HG03280 (cell line): ENCODE data around the gene GSG1.

Experiments
- ATAC-seq: cut with Tn5 transposase; IDR thresholded peaks from one replicate; pipeline ENCODE4 v1.9.1; 2021; ENCODE audit warnings: mild to moderate bottlenecking, moderate library complexity; ENCODE audit not compliant: unreplicated experiment

Gene GSG1

DNA sequence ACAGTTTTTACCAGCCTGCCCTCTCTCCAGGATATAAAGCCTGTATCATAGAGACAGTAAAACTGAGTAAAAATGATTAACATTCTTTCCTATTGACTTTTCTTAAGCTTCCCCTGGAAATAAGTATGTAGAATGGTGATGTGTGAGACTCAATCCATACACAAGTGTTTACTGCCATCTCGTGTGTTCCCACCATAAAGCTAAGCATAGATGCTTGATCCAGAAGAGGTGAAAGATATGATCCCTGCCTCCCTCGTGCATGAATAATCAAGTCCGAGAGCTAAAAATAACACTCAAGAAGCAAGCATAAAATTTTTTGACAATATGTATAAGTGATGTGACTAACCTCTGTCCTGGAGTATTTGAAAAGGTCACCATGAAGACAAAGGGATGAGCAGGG, 16.9 kb upstream of the GSG1 start:
- no peak for ATAC-seq

DNA sequence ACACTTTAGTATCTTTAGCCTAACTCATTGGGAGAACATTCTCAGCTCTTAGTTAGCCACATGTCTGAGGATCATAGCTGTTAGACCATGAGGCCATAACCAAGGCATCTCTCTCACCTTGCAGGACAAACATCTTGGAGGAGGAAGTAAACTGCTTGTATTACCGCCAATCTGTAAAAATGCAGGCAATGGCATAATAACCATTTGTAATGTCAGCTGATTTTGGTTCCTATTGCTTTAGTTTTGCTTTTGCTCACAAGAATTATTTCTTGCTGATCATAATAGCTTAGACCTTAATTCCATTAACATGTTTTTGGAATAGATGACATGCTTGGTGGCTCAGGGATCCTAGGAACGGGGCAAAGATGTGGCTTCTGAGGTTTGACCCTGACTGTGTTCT, 16.4 kb upstream of the GSG1 start:
- ATAC-seq: no peak

DNA sequence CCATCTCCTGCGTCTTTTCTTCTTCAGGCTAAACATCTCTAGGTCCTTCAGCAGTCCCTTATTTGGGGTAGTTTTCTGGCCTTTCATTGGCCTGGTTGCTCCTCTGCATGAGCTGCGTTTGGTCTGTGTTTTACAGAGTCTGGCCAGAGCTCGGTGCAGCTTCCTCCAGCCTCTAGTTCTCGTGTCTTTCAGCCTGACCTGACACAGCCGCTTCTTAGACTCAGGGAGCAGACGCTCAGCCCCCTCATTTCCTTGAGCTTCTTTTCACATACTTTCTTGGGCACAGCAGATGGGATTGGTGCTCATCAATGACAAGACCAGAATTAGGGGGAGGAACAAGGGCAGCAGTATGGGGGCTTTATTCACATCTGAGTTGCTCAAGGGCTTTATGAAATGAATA, 13.6 kb upstream of the GSG1 start:
- no peak for ATAC-seq

DNA sequence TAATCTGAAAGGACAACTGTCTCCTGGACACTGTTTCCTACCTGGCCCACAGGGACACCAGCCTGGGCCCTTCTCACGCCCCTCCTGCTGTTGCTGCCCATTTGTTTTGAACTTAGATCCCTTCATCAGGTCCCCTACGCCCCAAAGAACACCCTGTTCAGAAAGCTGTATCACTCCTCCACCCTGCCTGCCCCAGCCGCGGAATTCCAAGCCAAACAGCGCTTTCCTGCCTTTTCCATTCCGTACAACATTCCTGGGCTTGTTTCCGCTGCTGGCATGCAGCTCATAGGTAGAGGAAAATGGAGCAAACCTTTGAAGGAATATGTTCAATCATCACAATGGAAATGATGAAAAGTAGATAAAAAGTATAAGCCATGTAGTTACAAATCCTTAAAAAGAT, 12.8 kb upstream of the GSG1 start:
- ATAC-seq: no peak

DNA sequence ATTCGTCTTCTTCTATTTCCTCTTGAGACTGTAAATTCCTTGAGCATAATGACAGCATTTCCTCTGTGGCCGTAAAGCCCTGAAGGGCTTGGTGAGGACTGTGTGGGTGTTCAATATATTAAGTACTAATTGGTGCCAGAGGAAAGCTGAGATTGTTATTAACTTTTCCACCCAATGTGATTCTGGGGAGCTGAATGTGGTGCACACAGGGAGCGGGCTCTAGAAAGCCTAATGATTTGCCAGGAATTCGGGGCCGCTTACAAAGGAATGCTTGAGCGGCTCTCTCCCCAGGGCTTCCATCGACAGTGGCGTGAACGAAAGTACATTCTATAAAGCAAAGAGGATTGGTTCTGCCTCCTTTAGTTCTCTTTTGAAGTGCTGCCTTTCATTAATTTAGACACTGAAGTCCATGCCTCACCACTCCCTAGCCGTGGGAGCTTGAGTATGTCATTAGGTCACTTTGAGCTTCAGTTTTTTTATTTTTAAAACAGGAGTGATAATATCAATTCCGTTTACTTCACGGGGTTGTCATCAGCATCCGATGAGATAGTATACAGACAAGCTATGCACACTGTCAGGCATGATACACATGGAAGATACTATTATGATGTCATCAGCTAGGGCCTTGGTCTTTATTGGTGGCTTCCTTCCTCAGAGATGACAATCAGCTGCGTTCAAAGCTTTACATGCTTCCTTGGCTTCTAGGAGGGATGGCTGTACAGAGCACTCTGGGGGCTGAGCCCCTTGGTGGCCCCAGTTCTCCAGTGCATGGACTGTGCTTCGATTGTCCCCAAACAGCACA, 11.0 kb upstream of the GSG1 start:
- no peak for ATAC-seq

DNA sequence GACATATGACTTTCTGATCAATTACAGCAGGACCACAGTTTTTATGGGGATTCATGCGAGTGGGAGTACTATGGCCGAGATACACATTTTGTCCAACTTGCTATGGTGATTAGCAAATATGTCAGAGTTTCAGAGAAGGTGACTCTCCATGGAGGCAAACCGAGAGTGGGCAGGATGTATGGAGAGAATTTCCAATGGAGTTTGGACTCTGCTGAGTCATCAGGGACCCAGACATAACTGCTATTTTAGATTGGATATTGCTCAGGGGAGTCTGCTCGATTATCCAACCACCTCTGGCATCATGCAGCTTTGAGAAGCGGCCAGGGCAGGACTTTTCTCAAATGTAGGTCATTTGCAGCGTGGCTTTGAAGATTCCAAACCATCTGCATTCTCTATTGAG, 9.5 kb upstream of the GSG1 start:
- ATAC-seq: no peak

DNA sequence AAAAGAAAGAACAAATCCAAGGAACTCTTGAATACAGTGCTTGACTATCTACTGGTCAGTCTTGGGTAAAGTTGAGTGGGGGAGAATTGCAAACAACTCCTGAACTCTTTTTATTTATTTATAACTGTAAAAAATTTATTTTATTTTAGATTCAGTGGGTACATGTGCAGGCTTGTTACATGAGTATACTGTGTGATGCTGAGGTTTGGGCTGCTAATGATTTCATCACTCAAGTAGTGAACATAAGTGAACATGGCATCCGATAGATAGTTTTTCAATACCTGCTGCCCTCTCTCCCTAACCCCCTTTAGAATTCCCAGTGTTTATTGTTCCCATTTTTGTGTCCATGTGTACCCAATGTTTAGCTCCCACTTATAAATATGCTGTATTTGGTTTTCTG, 3.2 kb upstream of the GSG1 start:
- no peak for ATAC-seq

DNA sequence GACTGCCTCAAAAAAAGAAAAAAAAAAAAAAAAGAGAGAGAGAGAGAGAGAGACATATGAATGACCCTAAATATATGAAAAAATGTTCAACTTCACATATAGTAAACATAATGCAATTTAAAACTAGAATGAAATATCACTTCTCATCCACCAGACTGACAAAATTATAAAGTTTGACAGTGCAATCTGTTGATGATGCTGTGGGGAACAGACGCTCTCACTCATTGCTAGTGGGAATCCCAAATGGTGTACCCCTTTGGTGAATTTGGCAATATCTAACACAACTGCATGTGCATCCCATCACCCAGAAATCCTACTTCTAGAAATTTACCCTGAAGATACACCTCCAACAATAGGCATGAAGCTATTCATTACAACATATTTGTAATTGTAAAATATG, 2.3 kb upstream of the GSG1 start:
- ATAC-seq: no peak

DNA sequence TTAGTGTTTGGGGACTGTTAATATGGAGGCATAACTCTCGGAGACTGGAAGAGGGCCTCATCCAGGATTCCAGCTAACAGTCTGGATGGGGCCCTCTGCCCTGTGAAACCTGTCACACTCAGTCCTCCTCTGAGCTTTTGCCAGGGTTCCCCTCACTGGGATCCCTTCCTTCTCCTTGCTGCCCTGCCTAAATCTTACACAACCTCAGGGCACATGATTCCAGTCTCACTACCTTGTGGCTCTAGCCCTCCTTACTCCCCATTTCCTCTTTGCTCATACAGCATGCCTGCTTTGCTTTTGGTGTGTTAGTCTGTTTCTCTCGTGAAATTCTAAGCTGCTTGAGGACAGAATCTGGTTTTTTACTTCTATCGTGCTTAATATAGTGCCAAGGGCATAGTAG, 942 bp upstream of the GSG1 start:
- ATAC-seq: no peak

DNA sequence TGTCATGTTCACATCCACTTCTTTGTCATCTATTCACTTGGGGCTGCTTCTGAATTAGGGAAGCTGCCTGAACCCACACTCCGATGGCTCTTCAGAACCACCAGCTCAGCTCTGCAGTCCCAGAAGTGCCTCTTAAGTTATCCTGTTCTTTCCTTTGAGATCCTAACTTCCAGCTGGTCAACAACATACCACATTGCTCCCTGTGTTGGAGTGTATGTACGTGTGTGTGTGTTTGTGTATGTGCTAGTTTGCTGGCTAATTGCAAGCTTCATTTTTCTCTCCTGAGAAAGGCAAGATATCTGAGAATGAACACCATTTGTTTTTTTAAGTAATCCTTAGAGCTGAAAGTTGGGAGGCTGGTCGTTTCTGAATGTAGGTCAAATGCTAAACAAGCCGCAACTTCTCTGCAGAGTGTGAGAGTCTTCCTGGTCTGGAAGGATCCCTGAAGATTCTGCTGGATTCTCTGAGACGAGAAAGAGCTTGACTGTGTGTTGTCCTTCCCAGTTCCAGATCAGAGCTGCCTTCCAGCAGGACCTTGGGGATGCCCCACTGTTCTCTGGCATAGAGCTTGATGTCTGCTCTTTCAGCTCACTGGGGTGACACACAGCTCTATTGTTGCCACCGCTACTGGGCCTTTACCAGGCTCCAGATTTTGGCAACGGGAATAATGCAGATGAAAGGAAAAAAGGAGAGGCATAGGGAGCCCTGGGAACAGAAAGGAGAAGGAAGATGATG, 839 bp downstream of the GSG1 start:
- no peak for ATAC-seq

DNA sequence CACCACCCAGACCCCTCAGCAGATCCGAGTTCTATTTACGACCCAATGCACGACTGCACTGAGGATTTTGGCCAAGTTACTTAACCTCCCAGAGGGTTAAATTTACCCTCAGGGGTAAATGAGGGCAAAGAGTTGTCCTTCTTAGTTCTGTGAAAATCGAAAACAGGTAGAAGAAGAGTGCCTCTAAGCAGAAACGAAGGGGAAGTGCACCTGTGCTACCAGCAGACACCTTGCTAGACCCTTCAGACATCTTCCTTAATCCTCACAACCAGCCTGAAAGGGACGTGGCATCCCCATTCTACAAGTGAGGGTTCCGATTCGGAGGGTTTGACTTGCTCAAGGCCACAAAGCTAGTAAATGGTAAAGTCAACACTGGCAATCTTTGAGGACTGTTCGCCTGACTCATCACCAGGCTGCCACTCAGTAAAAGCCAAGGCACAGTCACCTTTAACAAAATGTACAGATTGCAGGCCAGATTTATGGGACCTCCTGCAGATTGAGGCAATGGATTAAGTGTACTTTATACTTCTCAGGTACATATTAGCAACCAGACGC, 1.6 kb downstream of the GSG1 start:
- ATAC-seq: no peak

DNA sequence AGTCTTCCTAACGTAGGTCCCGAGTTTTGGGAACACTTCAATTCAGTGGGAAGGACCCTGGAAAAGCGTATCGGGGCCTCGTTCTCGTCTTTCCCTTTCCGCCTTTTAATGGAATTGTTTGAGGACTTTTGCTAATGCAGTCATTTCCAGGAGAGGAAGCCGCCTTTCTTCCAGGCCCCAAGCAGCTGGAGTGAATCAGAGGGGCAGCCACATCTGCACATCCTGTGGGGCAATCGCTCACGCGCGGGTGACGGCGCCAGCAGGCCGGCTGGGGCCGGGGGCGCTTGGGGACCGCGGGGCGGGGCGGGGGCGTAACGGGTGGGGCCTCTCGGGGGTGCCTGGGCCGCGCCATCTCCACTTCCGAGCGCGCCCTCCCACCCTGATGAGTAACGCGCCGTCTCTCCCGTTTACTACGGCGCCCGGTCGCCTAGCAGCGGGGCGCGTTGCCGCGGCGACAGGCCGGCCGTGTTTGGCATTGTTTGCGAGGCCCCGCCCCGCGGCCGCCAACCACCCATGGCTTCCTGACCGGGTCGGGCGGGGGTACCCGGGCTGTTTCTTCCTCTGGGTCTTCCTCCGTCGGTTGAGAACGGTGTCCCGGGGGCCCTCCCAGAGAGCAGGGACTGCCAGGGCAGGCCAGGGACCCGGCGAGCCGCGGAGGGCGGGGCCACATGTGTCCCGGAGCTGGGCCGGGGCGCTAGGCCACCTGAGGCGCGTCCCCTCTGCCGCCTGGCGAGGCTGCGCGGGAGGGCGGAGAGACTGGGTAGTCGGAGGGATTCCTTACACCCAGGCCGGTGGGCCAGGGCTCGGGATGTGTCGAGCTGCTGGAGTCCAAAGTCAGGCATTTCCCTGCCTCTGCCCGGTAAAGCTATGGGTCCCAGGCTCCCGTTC, 2.3 kb downstream of the GSG1 start:
- ATAC-seq: peak; percentile 90

DNA sequence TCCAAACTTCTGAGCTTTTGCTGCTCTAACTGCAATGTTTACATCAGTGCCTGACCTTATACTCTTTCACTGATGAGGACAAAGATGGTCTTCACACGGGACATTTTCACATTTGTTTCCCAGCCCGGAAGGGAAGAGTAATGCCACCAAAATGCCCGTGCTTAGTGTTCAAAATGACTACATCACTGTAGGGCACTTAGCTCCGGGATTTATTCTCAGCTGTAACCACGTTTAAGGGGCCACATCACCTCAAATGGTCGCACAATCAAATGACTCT, 2.9 kb downstream of the GSG1 start:
- ATAC-seq: no peak

DNA sequence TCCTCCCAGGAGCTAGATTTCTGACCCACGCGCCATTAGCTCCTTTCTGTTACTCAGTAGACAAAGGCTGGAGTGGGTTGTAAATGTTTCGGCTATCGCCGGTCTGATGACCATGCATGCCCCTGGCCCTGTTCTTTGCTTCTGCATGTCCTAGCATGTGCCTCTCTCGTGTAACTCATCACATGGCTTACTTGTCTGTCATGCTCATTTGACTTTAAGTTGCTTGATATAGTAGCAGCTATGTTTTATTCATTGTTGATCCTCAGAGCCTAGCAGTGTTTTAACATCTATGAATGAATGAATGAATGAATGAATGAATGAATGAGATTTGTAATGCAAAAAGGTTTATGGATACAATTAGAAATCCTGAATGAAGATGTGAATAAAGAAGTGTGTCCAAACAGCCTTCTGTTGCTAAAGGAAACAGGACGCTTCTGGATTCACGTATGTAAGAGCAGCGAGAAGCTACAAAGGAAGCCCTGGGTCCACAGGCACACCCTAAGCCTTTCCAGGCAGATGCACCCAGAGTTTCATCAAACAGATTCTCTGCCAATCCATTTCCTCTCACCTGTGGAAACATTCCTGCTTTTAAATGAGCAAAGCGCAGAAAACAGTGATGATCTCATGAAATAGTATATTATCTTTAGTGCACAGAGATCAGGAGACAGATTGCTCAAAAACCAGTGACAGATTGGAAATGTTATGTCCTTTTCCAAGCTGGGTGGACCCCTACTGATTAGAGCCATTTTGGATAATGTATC, 3.4 kb downstream of the GSG1 start:
- no peak for ATAC-seq

DNA sequence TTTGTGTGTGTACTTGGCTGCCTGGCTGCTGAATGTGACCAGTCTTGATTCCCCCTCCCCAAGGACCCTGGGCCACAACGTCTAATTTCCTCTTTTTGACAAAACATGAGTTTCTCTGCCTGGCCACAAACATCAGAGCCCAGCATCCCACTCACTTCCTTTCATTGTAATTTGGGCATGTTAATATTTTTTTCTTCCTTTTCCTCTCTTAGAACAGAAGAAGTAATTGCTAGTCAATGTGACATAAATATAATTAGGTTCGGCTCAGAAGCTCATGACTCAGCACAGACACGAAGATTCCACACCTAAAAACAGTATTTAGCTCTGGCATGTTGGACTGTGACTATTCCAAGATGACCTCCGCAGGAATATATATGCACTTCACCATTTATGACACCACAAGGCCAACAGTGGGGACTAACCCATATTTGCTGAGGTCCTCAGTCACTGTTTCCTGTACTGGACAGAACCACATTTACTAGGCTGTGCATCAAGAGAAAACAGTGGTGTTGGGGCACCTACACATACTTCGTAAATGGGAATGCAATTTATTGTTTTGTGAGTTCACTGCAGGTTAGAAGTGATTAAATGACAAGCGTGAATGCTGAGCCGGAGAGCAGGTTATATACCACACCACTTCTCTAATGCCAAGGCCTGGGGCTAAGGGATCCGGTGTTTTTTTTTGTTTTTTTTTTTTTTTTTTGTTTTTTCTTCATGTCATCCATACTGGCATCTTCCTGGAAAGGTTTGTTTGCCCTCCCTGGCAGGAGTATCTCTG, 4.2 kb downstream of the GSG1 start:
- no peak for ATAC-seq

DNA sequence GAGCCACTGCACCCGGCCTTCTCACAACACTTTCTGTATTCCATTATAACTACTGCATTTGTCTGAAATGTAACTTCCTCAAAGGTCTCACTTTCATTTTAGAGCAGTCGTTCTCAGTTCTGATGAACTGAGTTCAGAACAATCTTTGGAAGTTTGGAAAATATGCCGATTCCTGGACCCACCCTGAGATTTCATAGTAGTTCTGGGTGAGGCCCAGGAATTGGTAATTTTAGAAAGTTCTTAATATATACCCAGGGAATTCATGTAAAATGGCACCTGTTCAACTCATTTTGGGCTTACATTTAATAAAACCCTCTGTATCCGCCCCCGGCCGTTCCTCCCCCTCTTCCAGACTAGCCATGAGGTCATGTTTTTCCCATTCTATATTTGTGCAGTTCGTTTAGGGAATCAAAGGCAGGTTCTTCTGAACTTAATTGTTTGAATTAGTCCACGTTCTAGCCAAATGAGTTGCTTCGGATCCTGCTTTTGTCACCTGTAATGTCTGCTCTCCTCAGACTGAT, 5.9 kb downstream of the GSG1 start:
- ATAC-seq: no peak

DNA sequence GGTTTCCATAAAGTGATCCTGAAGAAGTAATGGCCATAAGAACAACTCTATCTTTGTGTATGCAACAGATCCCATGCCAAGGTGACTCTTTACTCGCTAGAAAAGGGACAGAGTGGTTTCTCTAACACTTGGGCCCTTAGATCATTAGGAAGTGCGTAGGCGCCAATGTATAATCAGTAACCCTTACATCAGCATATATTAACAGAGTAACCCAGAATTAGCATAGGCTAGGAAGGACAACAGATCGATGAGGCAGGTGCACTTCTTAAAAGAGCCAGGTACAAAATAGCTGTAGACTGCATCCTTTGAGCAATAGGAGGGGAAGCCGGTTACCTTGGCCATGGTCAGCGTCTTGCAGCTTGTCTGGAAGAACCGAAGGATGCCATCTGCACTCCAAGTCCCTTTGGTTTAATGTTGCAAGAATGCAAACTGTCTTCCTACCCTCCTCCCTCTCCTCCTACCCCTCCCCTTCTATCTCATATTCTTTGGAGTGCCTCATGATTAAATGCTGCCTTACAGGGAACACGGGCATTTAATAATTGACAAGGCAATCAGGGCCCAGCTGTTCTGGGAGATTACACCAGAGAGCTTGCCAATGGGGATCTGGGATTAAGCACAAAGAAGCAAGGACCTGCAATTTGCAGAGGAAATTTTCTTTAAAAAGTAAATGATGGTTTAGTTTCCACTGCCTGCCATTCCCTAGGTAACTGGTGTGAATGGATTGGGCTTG, 8.0 kb downstream of the GSG1 start:
- no peak for ATAC-seq

DNA sequence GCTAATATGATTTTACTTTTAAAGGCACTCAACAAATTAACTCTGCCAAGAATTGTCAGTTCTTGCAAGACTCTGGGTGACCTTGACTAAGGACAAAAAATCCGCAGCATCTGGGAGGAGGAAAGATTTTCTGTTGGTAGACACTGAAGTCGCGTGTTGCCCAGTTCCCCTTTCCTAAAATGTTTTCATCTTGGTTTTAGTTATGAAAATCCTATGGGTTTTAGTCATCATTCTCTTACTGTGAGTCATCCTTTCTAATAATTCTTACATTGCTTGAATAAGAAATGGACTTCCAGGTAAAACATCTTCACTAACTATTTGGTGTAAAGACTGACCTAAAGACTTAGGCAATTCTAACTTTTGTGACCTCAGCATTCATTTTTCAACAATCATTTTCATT, 9.1 kb downstream of the GSG1 start:
- no peak for ATAC-seq

DNA sequence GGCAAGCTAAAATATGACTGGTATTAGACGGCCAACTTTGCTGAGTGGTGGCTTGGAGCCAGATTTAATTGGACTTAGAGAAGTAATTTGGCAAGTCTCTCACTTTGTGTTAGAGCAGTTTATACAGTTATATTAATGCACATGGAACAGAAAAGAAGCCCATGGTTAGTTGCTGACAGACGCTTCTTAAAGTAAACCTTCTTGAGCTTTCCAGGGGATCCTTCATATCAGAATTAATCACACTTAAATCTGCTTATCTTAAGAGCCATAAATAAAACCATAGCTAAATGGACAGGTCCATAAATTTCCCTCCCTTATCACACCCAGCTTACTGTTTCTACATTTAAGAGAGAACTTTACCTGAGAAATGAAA, 9.6 kb downstream of the GSG1 start:
- no peak for ATAC-seq
